Cardiac muscle cell (in vitro differentiated cells and primary cell): ENCODE results near the gene ULK3. TPM values are rescaled to one million over a fixed set of nuclear protein-coding genes. Genes with fewer than 3 reads are reported as not detected.

Experiments used
- DNase-seq, 2 donors: peaks; one replicate each; pipeline versions ENCODE4 v3.0.0 to v3.0.0-alpha.2; 2010 to 2017; ENCODE audit warnings: low read depth in 1 of 2, low spot score in 1 of 2
- H3K27ac ChIP-seq: fragments of 200-600 bp; sonication (generic); 2 replicates; pipeline ENCODE4 v1.5.1; 2016
- H3K27me3 ChIP-seq: fragments of 200-600 bp; sonication (generic); 2 replicates; pipeline ENCODE4 v1.6.0; 2016; ENCODE audit warnings: control low read depth
- H3K36me3 ChIP-seq: fragments of 200-600 bp; sonication (generic); 2 replicates; pipeline ENCODE4 v1.5.1; 2016; ENCODE audit warnings: control low read depth
- H3K4me1 ChIP-seq: fragments of 200-600 bp; sonication (generic); 2 replicates; pipeline ENCODE4 v1.8.1; 2017; ENCODE audit warnings: low read depth, mild to moderate bottlenecking, mixed run types
- H3K4me3 ChIP-seq: fragments of 200-600 bp; sonication (generic); 2 replicates; pipeline ENCODE4 v1.5.1; 2016; ENCODE audit warnings: mild to moderate bottlenecking
- H3K9me3 ChIP-seq: fragments of 200-600 bp; sonication (generic); 2 replicates; pipeline ENCODE4 v1.5.1; 2017; ENCODE audit warnings: low read depth, mild to moderate bottlenecking, control low read depth
- CTCF ChIP-seq: IDR thresholded peaks from 2 replicates; pipeline ENCODE4 v1.5.1; 2012; ENCODE audit warnings: low read depth, mild to moderate bottlenecking, low read length
- polyA plus RNA-seq: library from polyadenylated mRNA; unstranded; fragments of >200 nt; fragmentation: Nextera tagmentation; extraction: Ambion mirVana; gene quantifications from 2 replicates; pipeline ENCODE4 v1.2.1, GENCODE V29; 2016
- total RNA-seq: library from RNA; depleted of rRNA; stranded (reverse); fragments of >200 nt; gene quantifications from 2 replicates; pipeline ENCODE4 v1.2.3, GENCODE V29; 2016

The ULK3 gene
- total and polyA plus RNA-seq, 2 experiments from 2014 or later: 39.5 to 54.6 TPM

DNA sequence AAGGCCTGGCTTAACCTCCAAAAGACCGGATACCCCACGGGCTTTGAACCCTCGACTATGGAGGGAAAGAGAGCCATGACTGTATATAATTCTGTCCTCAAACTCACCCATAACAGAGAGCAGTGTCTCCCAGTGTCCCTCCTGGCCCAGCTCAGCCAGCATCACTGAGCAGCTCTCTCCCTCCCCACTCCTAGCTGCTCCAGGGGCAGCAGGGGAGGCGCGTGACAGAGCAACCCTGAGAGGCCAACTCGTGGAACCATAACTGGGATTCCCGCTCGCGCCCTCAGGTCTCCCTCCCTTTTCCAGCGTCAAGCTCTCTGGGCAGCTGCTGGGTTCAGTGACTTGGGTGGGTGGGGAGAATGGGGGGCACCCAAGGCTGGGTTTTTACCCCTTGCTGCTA, 17.1 kb downstream of the ULK3 start:
- Histone ChIP-seq H3K27me3 (peaks cover 48% of the 10 kb centered on the region), H3K27ac (no peak overlapping the region), H3K4me1 (no peaks in the 10 kb centered on the region), H3K9me3 (no peaks in the 10 kb centered on the region), H3K36me3 (no peaks in the 10 kb centered on the region), H3K4me3 (no peak overlapping the region)
- no peak for DNase-seq
- TF ChIP-seq CTCF: no peak

GRCh38 chr15:74824976-74825375, 18.0 kb downstream of the ULK3 start:
- Histone ChIP-seq H3K36me3 (no peaks in the 10 kb centered on the region), H3K27me3 (peaks cover 48% of the 10 kb centered on the region), H3K27ac (no peak overlapping the region), H3K9me3 (no peaks in the 10 kb centered on the region), H3K4me3 (no peak overlapping the region), H3K4me1 (no peaks in the 10 kb centered on the region)
- TF ChIP-seq CTCF: no peak
- DNase-seq: no peak

- Histone ChIP-seq H3K27ac (no peak overlapping the region), H3K4me3 (no peak overlapping the region), H3K4me1 (no peaks in the 10 kb centered on the region), H3K36me3 (no peaks in the 10 kb centered on the region), H3K27me3 (peaks cover 42% of the 10 kb centered on the region), H3K9me3 (no peaks in the 10 kb centered on the region)
- DNase-seq: no peak
- TF ChIP-seq CTCF: no peak
Measured at GRCh38 chr15:74823324-74823723, 19.6 kb downstream of the ULK3 start.

- Histone ChIP-seq H3K4me3 (no peak overlapping the region), H3K36me3 (no peaks in the 10 kb centered on the region), H3K9me3 (no peaks in the 10 kb centered on the region), H3K27me3 (peaks cover 32% of the 10 kb centered on the region), H3K4me1 (no peaks in the 10 kb centered on the region), H3K27ac (no peak overlapping the region)
- no peak for TF ChIP-seq CTCF
- no peak for DNase-seq
Measured at GRCh38 chr15:74822233-74822632, 20.7 kb downstream of the ULK3 start.

- no peaks in the 10 kb centered on the region for H3K4me1 ChIP-seq
- H3K27ac ChIP-seq: no peak overlapping the region
- DNase-seq: no peak
- H3K36me3 ChIP-seq: no peaks in the 10 kb centered on the region
- no peak overlapping the region for H3K4me3 ChIP-seq
- H3K9me3 ChIP-seq: no peaks in the 10 kb centered on the region
- TF ChIP-seq CTCF: no peak
- H3K27me3 ChIP-seq: peaks cover 27% of the 10 kb centered on the region
Measured at GRCh38 chr15:74821790-74822158, 21.2 kb downstream of the ULK3 start.
